NCI-H1436 (cell line): ENCODE data around the gene LCE5A.
"Not testable (repeated sequence)": the region's sequence is repeated elsewhere in the genome, so short reads cannot be mapped to it uniquely, and the experiment has no call there.

Source experiments
- DNase-seq: peaks from one replicate; lab custom pipeline; 2025; lab: John Stamatoyannopoulos, UW

The LCE5A gene

GRCh38 chr1:152516082-152516481 lies 5.5 kb downstream of the LCE5A start:
- DNase-seq, result no peak

DNA sequence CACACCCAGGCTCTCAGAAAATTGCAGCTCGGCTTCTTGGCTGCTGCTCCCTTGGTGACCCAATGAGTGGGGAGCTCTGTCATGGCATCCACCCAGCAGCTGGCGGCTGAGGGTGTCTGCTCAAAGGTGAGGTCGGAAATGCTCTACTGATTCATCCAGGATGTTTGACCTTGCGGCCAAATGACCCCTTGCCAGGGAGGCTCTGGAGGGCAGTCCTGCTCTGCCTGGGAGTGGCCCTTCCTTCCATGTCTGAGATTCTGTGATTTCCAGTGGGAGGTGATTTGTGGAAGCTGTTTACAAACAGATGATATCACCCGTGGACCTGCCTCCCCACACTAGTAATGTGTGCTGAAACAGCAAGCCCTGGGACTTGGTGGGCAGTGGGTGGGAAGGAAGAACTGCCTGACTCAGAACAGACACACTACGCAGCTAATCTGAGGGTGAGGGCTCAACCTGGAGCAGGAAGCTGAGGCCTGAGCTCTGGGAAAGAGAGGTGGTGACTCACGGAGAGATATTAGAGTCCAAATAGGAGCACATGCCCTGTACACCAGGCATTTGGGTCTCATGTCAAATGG lies 6.7 kb downstream of the LCE5A start:
- no peak for DNase-seq

GRCh38 chr1:152519851-152520250 lies 9.2 kb downstream of the LCE5A start:
- DNase-seq, result no peak

- DNase-seq, result no peak
These were observed 10.0 kb downstream of the LCE5A start for GRCh38 chr1:152520561-152521090.

DNA sequence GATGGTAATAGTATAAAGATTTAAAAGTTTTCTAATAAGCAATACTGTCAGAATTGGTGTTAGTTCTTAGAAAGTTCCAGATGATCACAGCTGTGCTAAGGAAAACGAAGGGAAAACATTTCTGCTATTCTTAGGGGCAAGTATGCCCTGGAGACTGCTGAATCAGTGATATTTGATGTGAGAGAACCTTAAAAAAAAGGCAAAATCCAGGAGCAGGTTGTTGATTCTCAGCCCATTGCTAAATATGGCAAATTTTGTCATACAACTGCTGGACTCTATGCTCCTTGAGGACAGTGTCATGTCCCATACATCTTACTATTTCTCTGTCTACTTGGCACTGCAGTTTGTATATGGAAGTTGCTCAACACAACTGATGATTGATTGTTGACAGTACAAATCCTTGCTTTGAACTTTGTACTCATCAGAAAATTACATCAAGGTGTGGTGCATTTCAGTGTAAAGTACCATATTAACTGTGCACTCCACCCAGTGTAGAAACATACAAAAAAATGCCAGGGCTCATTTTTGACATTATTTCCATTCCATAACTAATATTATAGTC lies 14.6 kb downstream of the LCE5A start:
- no peak for DNase-seq

DNA sequence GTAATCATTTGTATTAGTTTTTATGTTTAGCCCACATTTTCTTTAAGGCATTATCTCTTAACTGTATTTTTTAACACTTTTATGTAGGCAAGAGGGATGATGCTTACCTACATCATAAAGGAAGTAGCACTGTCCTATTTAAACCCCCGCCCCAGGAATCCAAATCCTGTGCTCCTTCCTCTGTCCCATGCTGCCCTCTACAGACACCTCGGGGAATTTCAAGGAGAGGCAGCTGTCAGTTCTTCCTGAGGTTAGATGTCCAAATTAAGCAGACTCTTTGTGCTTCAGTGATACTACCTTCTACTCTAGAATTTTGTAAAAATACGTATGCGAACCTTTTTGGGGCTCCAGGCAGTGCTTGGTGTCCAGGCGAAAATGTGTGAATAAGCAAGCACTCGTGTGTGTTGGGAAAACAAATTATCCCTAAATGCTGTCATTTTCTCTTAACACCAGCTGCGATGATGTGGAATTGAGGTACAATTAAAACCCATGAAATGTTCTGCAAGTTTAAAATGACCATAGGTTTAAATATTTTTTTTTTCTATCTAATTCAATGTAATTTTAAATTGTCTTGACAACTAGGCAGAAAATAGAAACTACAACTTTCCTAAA lies 22.8 kb downstream of the LCE5A start:
- DNase-seq, result no peak

DNA sequence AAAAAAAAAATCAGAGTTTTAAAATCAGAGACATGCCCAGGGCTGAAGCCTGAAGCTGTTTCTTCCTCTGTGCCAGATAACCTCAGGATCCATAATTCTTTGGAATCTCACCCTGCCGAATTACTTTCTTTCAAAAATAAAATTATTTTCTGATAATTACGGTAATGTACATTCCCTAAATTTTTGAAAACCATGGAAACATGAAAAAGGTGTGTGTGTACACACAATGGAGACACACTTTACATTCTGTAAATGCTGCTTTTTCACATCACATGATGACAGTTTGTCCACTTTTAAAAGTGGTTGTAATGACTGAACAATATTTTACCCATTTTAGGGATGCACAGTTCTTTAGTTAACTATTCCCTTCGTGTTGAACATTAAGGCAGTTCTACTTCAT lies 25.2 kb downstream of the LCE5A start:
- DNase-seq, result no peak

GRCh38 chr1:152537496-152537895 lies 26.9 kb downstream of the LCE5A start:
- DNase-seq, result no peak

DNA sequence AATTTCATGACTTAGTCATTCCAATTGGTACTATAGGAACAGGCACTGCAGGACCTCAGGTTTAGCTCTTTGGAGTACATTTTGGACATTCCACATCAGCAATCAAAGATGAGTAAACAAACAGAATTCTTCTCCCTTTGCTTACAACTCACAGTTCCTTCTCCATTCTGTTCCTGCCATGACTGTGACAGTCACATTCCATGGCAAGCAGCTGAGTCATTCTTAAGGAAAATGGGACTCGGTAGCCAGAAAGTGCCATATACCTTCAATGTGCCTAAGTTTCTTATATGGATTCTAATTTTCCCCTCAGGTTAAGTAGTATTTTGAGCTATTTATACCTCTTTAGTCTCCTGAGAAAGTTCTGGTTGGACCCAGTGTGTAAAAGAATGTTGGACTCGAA lies 29.3 kb downstream of the LCE5A start:
- DNase-seq, result no peak

DNA sequence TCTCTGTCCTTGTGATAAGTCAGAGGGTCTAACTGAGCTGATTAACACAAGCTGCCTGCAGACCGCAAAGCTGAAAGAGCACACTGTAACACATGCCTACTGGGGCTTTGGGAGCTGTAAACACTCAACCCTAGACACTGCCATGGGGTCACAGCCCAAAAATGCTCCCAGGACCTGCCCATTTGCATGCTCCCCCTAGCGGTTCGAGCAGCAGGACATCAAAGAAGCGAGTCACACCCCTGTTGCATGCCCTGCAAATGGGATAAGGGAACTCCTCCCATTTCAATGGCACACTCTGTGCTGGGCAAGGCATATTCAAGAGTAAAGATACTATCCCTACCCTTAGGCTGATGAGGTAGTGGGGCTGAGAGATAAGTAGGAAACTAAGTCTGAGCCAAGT lies 33.2 kb downstream of the LCE5A start:
- no peak for DNase-seq

DNA sequence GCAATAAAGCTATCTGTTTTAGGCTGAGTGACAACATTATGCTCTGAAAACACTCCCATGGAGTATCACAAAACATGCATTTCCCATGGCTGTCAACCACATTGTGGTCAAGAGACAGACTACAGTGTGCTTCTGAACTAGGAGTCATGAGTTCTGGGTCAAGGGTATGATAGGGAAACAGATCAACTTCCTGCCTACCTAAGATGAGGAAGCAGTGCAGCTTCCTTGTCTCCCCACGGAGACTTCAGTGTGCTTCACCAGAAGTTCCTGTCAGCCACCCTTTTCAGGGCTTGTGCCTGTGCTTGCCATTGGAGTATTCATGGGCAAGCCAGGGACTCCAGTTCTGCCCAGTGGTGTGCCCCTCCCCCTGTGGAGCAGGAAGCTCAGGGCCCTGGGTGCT lies 36.1 kb downstream of the LCE5A start:
- no peak for DNase-seq

GRCh38 chr1:152548358-152548757 lies 37.8 kb downstream of the LCE5A start:
- DNase-seq, result not testable (repeated sequence)
